ENCODE data around the gene CTDSPL2.
"Not testable (repeated sequence)": the region's sequence is repeated elsewhere in the genome, so short reads cannot be mapped to it uniquely, and the experiment has no call there.

CTDSPL2 gene

GRCh38 chr15:44530653-44531052, 103.2 kb downstream of the CTDSPL2 start:
- H3K4me3 ChIP-seq (ENCODE audit: low read depth, low read length) = no peak overlapping the region
- no peak for TF ChIP-seq POLR2A (IDR thresholded peaks at IDR 0.05; ENCODE audit: extremely low read depth, insufficient read length)
- no peak for TF ChIP-seq CTCF (IDR thresholded peaks at IDR 0.05; ENCODE audit: low read depth, low read length)
- no peak for TF ChIP-seq MYC (IDR thresholded peaks at IDR 0.05; ENCODE audit: low read depth, low read length)
- no peak for TF ChIP-seq MAX (IDR thresholded peaks at IDR 0.05; ENCODE audit: low read depth, low read length)
- no peak for DNase-seq (ENCODE audit: low read depth)

- H3K4me3 ChIP-seq (ENCODE audit: low read depth, low read length); DNase-seq (ENCODE audit: low read depth): not testable (repeated sequence)
Measured at GRCh38 chr15:44532275-44532674, 104.8 kb downstream of the CTDSPL2 start.

GRCh38 chr15:44532689-44533088, 105.3 kb downstream of the CTDSPL2 start:
- no peak for DNase-seq (ENCODE audit: low read depth)
- TF ChIP-seq MYC (IDR thresholded peaks at IDR 0.05; ENCODE audit: low read depth, low read length) (no peak), CTCF (IDR thresholded peaks at IDR 0.05; ENCODE audit: low read depth, low read length) (peak; percentile 0)
- H3K4me3 ChIP-seq (ENCODE audit: low read depth, low read length) = no peak overlapping the region

GRCh38 chr15:44535092-44535491, 107.7 kb downstream of the CTDSPL2 start:
- TF ChIP-seq MYC (IDR thresholded peaks at IDR 0.05; ENCODE audit: low read depth, low read length) (no peak), POLR2A (IDR thresholded peaks at IDR 0.05; ENCODE audit: extremely low read depth, insufficient read length) (no peak), CTCF (IDR thresholded peaks at IDR 0.05; ENCODE audit: low read depth, low read length) (no peak), MAX (IDR thresholded peaks at IDR 0.05; ENCODE audit: low read depth, low read length) (no peak)
- peak overlapping the region; percentile 82 for H3K4me3 ChIP-seq (ENCODE audit: low read depth, low read length)
- no peak for DNase-seq (ENCODE audit: low read depth)

- TF ChIP-seq POLR2A (IDR thresholded peaks at IDR 0.05; ENCODE audit: extremely low read depth, insufficient read length) (no peak), MYC (IDR thresholded peaks at IDR 0.05; ENCODE audit: low read depth, low read length) (no peak), MAX (IDR thresholded peaks at IDR 0.05; ENCODE audit: low read depth, low read length) (no peak), CTCF (IDR thresholded peaks at IDR 0.05; ENCODE audit: low read depth, low read length) (no peak)
- H3K4me3 ChIP-seq (ENCODE audit: low read depth, low read length) = peak overlapping the region; percentile 82
- peak; percentile 42 for DNase-seq (ENCODE audit: low read depth)
Measured at GRCh38 chr15:44535523-44536301, 108.3 kb downstream of the CTDSPL2 start.

- TF ChIP-seq MYC (IDR thresholded peaks at IDR 0.05; ENCODE audit: low read depth, low read length) = no peak
- peak; percentile 37 for TF ChIP-seq MAX (IDR thresholded peaks at IDR 0.05; ENCODE audit: low read depth, low read length)
- peak; percentile 84 for TF ChIP-seq POLR2A (IDR thresholded peaks at IDR 0.05; ENCODE audit: extremely low read depth, insufficient read length)
- TF ChIP-seq CTCF (IDR thresholded peaks at IDR 0.05; ENCODE audit: low read depth, low read length) = peak; percentile 21
- peak overlapping the region; percentile 82 for H3K4me3 ChIP-seq (ENCODE audit: low read depth, low read length)
- no peak for DNase-seq (ENCODE audit: low read depth)
Measured at GRCh38 chr15:44536302-44536961, 109.0 kb downstream of the CTDSPL2 start.

Data from NB4 (cell line).